Hypothalamus (tissue), 51 donors: ENCODE measurements around the gene GOLGA8A.
"Not testable (repeated sequence)": the region's sequence is repeated elsewhere in the genome, so short reads cannot be mapped to it uniquely, and the experiment has no call there.

Experiments used
- DNase-seq, 51 donors: peaks; one replicate each; lab custom pipeline; 2025; lab: John Stamatoyannopoulos, UW

GOLGA8A gene

GRCh38 chr15:34409511-34409910 lies 28.1 kb downstream of the GOLGA8A start:
- not testable (repeated sequence) for DNase-seq

GRCh38 chr15:34408973-34409372 lies 28.6 kb downstream of the GOLGA8A start:
- DNase-seq = not testable (repeated sequence)

GRCh38 chr15:34403899-34404298 lies 33.7 kb downstream of the GOLGA8A start:
- not testable (repeated sequence) for DNase-seq

GRCh38 chr15:34403160-34403598 lies 34.4 kb downstream of the GOLGA8A start:
- not testable (repeated sequence) for DNase-seq

- DNase-seq = not testable (repeated sequence)
Observed at GRCh38 chr15:34397637-34398259, 39.9 kb downstream of the GOLGA8A start.

GRCh38 chr15:34392981-34393380 lies 44.6 kb downstream of the GOLGA8A start:
- not testable (repeated sequence) for DNase-seq

- DNase-seq = not testable (repeated sequence)
Observed at GRCh38 chr15:34389594-34390086, 48.0 kb downstream of the GOLGA8A start.
